Fibroblast of lung (primary cell): ENCODE data around the gene FTCDNL1. TPM values are rescaled to one million over a fixed set of nuclear protein-coding genes. Genes with fewer than 3 reads are reported as not detected.

Experiments
- DNase-seq, 2 donors: peaks; one replicate each; pipeline versions ENCODE4 v3.0.0 to v3.0.0-alpha.2; 2010; ENCODE audit warnings: low read depth in 2 of 2
- H2AFZ ChIP-seq: 2 replicates; pipeline ENCODE4 v1.5.1; 2012; ENCODE audit warnings: low read length, control low read depth, inconsistent platforms
- H3K27ac ChIP-seq: 2 replicates; pipeline ENCODE4 v1.5.1; 2011; ENCODE audit warnings: low read length, control low read depth; ENCODE audit not compliant: insufficient read depth
- H3K27me3 ChIP-seq: 2 replicates; pipeline ENCODE4 v1.5.1; 2011; ENCODE audit warnings: mild to moderate bottlenecking, low read length; ENCODE audit not compliant: control insufficient read depth, insufficient read depth
- H3K36me3 ChIP-seq: 2 replicates; pipeline ENCODE4 v1.5.1; 2011; ENCODE audit warnings: low read length; ENCODE audit not compliant: control insufficient read depth, insufficient read depth
- H3K4me1 ChIP-seq: 2 replicates; pipeline ENCODE4 v1.5.1; 2011; ENCODE audit warnings: low read length; ENCODE audit not compliant: control insufficient read depth, insufficient read depth; ENCODE audit errors: extremely low read depth
- H3K4me2 ChIP-seq: 2 replicates; pipeline ENCODE4 v1.5.1; 2011; ENCODE audit warnings: low read length, control low read depth; ENCODE audit not compliant: insufficient read depth; ENCODE audit errors: extremely low read depth
- H3K4me3 ChIP-seq, 4 experiments: fragments of 200-600 bp in 1 of 4; sonication (generic) in 1 of 4; replicated peaks in 1 of 4; 2 replicates each; pipeline ENCODE4 v1.5.1; 2011 to 2016; ENCODE audit warnings: low read length in 4 of 4, low read depth in 3 of 4, mild to moderate bottlenecking in 3 of 4, control low read depth in 2 of 4, inconsistent platforms in 1 of 4, mixed read lengths in 1 of 4; ENCODE audit not compliant: insufficient read depth in 1 of 4; ENCODE audit errors: control extremely low read depth in 1 of 4
- H3K79me2 ChIP-seq: 2 replicates; pipeline ENCODE4 v1.5.1; 2012; ENCODE audit warnings: mild to moderate bottlenecking, low read length, inconsistent platforms; ENCODE audit not compliant: control insufficient read depth, insufficient read depth
- H3K9ac ChIP-seq: 2 replicates; pipeline ENCODE4 v1.5.1; 2011; ENCODE audit warnings: mild to moderate bottlenecking, low read length, control low read depth; ENCODE audit not compliant: insufficient read depth
- H3K9me3 ChIP-seq: 2 replicates; pipeline ENCODE4 v1.5.1; 2012; ENCODE audit warnings: low read depth, low read length; ENCODE audit not compliant: control insufficient read depth, insufficient read depth
- H4K20me1 ChIP-seq: 2 replicates; pipeline ENCODE4 v1.5.1; 2011; ENCODE audit warnings: low read length; ENCODE audit not compliant: control insufficient read depth, insufficient read depth; ENCODE audit errors: extremely low read depth
- EZH2 ChIP-seq: IDR thresholded peaks from 2 replicates; pipeline ENCODE4 v1.5.1; 2012; ENCODE audit warnings: low read length, control low read depth, mild to moderate bottlenecking; ENCODE audit errors: missing control alignments
- polyA plus RNA-seq, 2 donors: library from polyadenylated mRNA; depleted of rRNA in 1 of 2; stranded (reverse) in 1 of 2; unstranded in 1 of 2; fragments of >200 nt; gene quantifications; 2 replicates each; pipeline ENCODE4 v1.2.1, GENCODE V29; 2011 to 2012; ENCODE audit warnings: missing spikeins in 1 of 2
- total RNA-seq: library from RNA; depleted of rRNA; stranded (reverse); fragments of >200 nt; gene quantifications from 2 replicates; pipeline ENCODE4 v1.2.1, GENCODE V29; 2014
- TF ChIP-seq, protein P1 (sequence below), 2 donors: IDR thresholded peaks in 1 of 2; conservative IDR thresholded peaks in 1 of 2; 1 replicate in 1 of 2; 2 replicates in 1 of 2; pipeline ENCODE4 v1.5.1; 2011 to 2012; ENCODE audit warnings: low read length in 2 of 2, control low read depth in 1 of 2, inconsistent platforms in 1 of 2, low read depth in 1 of 2, mild to moderate bottlenecking in 1 of 2

FTCDNL1 gene
- total and polyA plus RNA-seq, 2 donors (not counting 1 experiment from before 2014, with no cell fraction given): 1.0 to 3.6 TPM

DNA sequence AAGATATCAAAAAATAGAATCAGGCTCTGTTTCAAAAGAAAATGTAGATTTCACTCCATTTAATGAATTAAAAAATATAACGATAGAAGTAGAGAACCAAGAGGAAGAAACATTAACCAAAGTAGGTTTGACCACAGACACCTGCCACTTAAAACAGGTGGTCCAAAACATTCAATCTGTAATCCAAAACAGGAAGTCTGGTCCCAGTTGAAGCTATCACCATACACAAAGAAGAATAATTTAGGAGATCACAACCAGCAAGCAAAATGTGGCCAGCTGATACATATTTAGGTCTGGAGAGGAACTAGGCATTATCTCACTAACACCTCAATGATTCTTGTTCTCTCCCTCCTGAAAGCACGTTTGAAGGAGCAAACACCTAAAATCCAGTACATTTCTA lies 73.1 kb downstream of the FTCDNL1 start:
- Histone ChIP-seq H3K79me2 (no peaks in the 10 kb centered on the region), H3K4me2 (no peak overlapping the region), H3K4me3 (no peak overlapping the region), H3K9ac (no peak overlapping the region), H3K27me3 (no peaks in the 10 kb centered on the region), H4K20me1 (no peaks in the 10 kb centered on the region), H3K4me1 (no peaks in the 10 kb centered on the region), H2AFZ (no peak overlapping the region), H3K27ac (no peak overlapping the region), H3K9me3 (no peaks in the 10 kb centered on the region), H3K36me3 (no peaks in the 10 kb centered on the region)
- TF ChIP-seq, protein P1, sequence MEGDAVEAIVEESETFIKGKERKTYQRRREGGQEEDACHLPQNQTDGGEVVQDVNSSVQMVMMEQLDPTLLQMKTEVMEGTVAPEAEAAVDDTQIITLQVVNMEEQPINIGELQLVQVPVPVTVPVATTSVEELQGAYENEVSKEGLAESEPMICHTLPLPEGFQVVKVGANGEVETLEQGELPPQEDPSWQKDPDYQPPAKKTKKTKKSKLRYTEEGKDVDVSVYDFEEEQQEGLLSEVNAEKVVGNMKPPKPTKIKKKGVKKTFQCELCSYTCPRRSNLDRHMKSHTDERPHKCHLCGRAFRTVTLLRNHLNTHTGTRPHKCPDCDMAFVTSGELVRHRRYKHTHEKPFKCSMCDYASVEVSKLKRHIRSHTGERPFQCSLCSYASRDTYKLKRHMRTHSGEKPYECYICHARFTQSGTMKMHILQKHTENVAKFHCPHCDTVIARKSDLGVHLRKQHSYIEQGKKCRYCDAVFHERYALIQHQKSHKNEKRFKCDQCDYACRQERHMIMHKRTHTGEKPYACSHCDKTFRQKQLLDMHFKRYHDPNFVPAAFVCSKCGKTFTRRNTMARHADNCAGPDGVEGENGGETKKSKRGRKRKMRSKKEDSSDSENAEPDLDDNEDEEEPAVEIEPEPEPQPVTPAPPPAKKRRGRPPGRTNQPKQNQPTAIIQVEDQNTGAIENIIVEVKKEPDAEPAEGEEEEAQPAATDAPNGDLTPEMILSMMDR (conservative IDR thresholded peaks at IDR 0.05 in 1 of 2, IDR thresholded peaks at IDR 0.05 in 1 of 2; ENCODE audit: low read depth in 1 of 2, low read length in 2 of 2): no peak
- TF ChIP-seq EZH2: no peak
- DNase-seq: no peak

DNA sequence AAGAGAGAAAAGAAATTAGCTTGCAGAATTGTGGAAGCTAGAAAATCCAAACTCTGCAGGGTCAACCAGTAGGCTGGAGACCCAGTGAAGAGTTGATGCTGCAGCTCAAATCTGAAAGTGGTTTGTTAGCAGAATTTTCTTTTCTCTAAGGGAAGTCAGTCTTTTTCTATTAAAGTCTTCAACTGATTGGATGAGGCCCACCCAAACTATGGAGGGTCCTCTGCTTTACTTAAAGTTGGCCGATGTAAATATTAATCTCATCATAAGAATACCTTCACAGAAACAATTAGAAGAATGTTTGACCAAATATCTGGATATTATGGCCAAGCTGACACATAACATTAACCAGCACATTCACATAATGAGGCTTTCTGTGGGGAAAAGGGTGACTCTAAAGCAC lies 73.7 kb downstream of the FTCDNL1 start:
- Histone ChIP-seq H3K4me2 (no peak overlapping the region), H3K27me3 (no peaks in the 10 kb centered on the region), H4K20me1 (no peaks in the 10 kb centered on the region), H3K9ac (no peak overlapping the region), H2AFZ (no peak overlapping the region), H3K4me3 (no peak overlapping the region), H3K27ac (no peak overlapping the region), H3K79me2 (no peaks in the 10 kb centered on the region), H3K9me3 (no peaks in the 10 kb centered on the region), H3K4me1 (no peaks in the 10 kb centered on the region), H3K36me3 (no peaks in the 10 kb centered on the region)
- DNase-seq: no peak
- TF ChIP-seq, protein P1 (conservative IDR thresholded peaks at IDR 0.05 in 1 of 2, IDR thresholded peaks at IDR 0.05 in 1 of 2; ENCODE audit: low read depth in 1 of 2, low read length in 2 of 2): no peak
- no peak for TF ChIP-seq EZH2

DNA sequence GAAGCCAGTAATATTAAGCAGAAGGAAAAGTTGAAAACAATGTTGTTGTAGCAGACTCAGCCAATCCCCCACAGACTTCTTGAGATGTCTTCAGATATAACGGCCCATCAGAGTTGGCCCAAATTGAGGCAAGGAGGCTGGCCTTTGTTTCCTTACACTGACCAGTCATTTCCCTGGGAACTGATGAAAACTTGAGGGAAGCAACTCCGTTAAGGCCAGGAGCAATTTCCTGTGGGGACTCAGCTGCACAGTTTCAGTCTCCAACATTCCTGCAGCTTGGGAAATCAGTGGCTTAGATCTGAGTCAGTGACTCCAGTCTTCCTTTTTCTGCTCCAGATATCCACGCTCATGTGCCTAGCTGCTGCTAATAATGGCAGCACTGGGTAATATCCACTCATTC lies 75.7 kb downstream of the FTCDNL1 start:
- no peak for DNase-seq
- no peak overlapping the region for H3K4me2 ChIP-seq

More for the DNA sequence above, 75.7 kb downstream of the FTCDNL1 start:
- Histone ChIP-seq H3K27ac (no peak overlapping the region), H3K9ac (no peak overlapping the region), H3K36me3 (no peaks in the 10 kb centered on the region), H2AFZ (no peak overlapping the region), H3K4me1 (no peaks in the 10 kb centered on the region), H3K27me3 (no peaks in the 10 kb centered on the region), H3K9me3 (no peaks in the 10 kb centered on the region), H4K20me1 (no peaks in the 10 kb centered on the region), H3K79me2 (no peaks in the 10 kb centered on the region), H3K4me3 (no peak overlapping the region)
- no peak for TF ChIP-seq EZH2
- TF ChIP-seq, protein P1 (conservative IDR thresholded peaks at IDR 0.05 in 1 of 2, IDR thresholded peaks at IDR 0.05 in 1 of 2; ENCODE audit: low read depth in 1 of 2, low read length in 2 of 2): no peak
